ENCODE results near the gene GNAS. TPM values are rescaled to one million over a fixed set of nuclear protein-coding genes. Genes with fewer than 3 reads are reported as not detected.

Gene GNAS
- total and polyA plus RNA-seq, 4 experiments from 2014 or later, result 70.1 to 645 (median 412) TPM

GRCh38 chr20:58853466-58853865 lies 950 bp downstream of the GNAS start:
- POLR2A ChIA-PET (ENCODE audit: partially characterized antibody), result interaction anchor here (1.1 to 2.1 kb wide), 3 partner anchors 36 to 203 kb away, joined by 3 to 9 read pairs (median 3); partner anchors contain the start of gene STX16
- no peak for DNase-seq
- peaks cover 18% of the 10 kb centered on the region for H3K27me3 ChIP-seq (ENCODE audit: insufficient read depth, low read length)

GRCh38 chr20:58853976-58854637 lies 1.6 kb downstream of the GNAS start:
- POLR2A ChIA-PET (ENCODE audit: partially characterized antibody), result interaction anchor here (1.1 to 2.1 kb wide), 2 partner anchors 35 to 203 kb away, joined by 3 to 9 read pairs; partner anchors contain the start of gene STX16
- no peaks in the 10 kb centered on the region for H3K9me3 ChIP-seq (ENCODE audit: control insufficient read depth in 1 of 2, low read length in 2 of 2)
- H3K27ac Mint-ChIP-seq, result peak overlapping the region in 1 of 7 donors; percentile 42
- peaks cover 18% of the 10 kb centered on the region for H3K27me3 ChIP-seq (ENCODE audit: insufficient read depth, low read length)
- no peak overlapping the region for H3K27ac ChIP-seq (ENCODE audit: low read depth, low read length)
- peaks cover 3 to 26% (median 15%) of the 10 kb centered on the region in 4 donors for H3K4me1 Mint-ChIP-seq
- H3K4me3 ChIP-seq (ENCODE audit: low read length in 2 of 2), result no peak overlapping the region
- no peaks in the 10 kb centered on the region for H3K36me3 ChIP-seq (ENCODE audit: insufficient read depth, low read length)
- intact Hi-C loops (cut with micrococcal nuclease), result loop anchor here (5.0 kb wide), 1 partner anchor 617 kb away; no protein-coding TSS in a partner anchor
- H3K36me3 Mint-ChIP-seq, result peaks cover 0 to 2% of the 10 kb centered on the region in 2 donors
- DNase-seq, result peak in 1 of 5 donors; percentile 34
- no peaks in the 10 kb centered on the region for H3K9me3 Mint-ChIP-seq
- H3K27me3 Mint-ChIP-seq, result peaks cover 28 to 39% of the 10 kb centered on the region in 2 donors
- CTCF ChIA-PET (ENCODE audit: partially characterized antibody), result interaction anchor here (1.7 kb wide), 1 partner anchor 373 kb away, joined by 9 read pairs; no protein-coding TSS in a partner anchor
- peaks cover 16% of the 10 kb centered on the region for H3K4me1 ChIP-seq (ENCODE audit: insufficient read depth, low read length)
- H3K4me3 Mint-ChIP-seq, result peak overlapping the region in 6 of 8 donors; percentile 32 to 76 (median 60)

More at GRCh38 chr20:58853466-58853865, 950 bp downstream of the GNAS start:
- Mint-ChIP-seq H3K9me3 (no peaks in the 10 kb centered on the region), H3K36me3 (peaks cover 0 to 2% of the 10 kb centered on the region in 2 donors), H3K27me3 (peaks cover 28 to 39% of the 10 kb centered on the region in 2 donors), H3K4me1 (peaks cover 3 to 26% (median 15%) of the 10 kb centered on the region in 4 donors), H3K4me3 (no peak overlapping the region), H3K27ac (no peak overlapping the region)
- Histone ChIP-seq H3K4me1 (ENCODE audit: insufficient read depth, low read length) (peaks cover 16% of the 10 kb centered on the region), H3K9me3 (ENCODE audit: control insufficient read depth in 1 of 2, low read length in 2 of 2) (no peaks in the 10 kb centered on the region), H3K36me3 (ENCODE audit: insufficient read depth, low read length) (no peaks in the 10 kb centered on the region), H3K4me3 (ENCODE audit: low read length in 2 of 2) (no peak overlapping the region), H3K27ac (ENCODE audit: low read depth, low read length) (no peak overlapping the region)
- CTCF ChIA-PET (ENCODE audit: partially characterized antibody), result interaction anchor here (1.6 to 1.7 kb wide), 2 partner anchors 9 to 372 kb away, joined by 5 to 9 read pairs; no protein-coding TSS in a partner anchor
- intact Hi-C loops (cut with micrococcal nuclease), result loop anchor here (5.0 kb wide), 1 partner anchor 616 kb away; no protein-coding TSS in a partner anchor

- H3K4me3 ChIP-seq (ENCODE audit: low read length in 2 of 2), result no peak overlapping the region
- no peaks in the 10 kb centered on the region for H3K9me3 Mint-ChIP-seq
- intact Hi-C loops (cut with micrococcal nuclease), result loop anchor here (5.0 kb wide), 1 partner anchor 618 kb away; no protein-coding TSS in a partner anchor
- H3K36me3 Mint-ChIP-seq, result peaks cover 0 to 2% of the 10 kb centered on the region in 2 donors
- CTCF ChIA-PET (ENCODE audit: partially characterized antibody), result no interaction called here
- DNase-seq, result peak in 1 of 5 donors; percentile 37
- no peak overlapping the region for H3K27ac ChIP-seq (ENCODE audit: low read depth, low read length)
- H3K27me3 Mint-ChIP-seq, result peaks cover 26 to 34% of the 10 kb centered on the region in 2 donors
- no peaks in the 10 kb centered on the region for H3K9me3 ChIP-seq (ENCODE audit: control insufficient read depth in 1 of 2, low read length in 2 of 2)
- no peaks in the 10 kb centered on the region for H3K36me3 ChIP-seq (ENCODE audit: insufficient read depth, low read length)
- H3K4me3 Mint-ChIP-seq, result peak overlapping the region in 6 of 8 donors; percentile 21 to 74 (median 54)
- peaks cover 16% of the 10 kb centered on the region for H3K4me1 ChIP-seq (ENCODE audit: insufficient read depth, low read length)
- POLR2A ChIA-PET (ENCODE audit: partially characterized antibody), result interaction anchor here (0.5 kb wide), 1 partner anchor 204 kb away, joined by 3 read pairs; no protein-coding TSS in a partner anchor
- H3K4me1 Mint-ChIP-seq, result peaks cover 3 to 26% (median 15%) of the 10 kb centered on the region in 4 donors
- H3K27me3 ChIP-seq (ENCODE audit: insufficient read depth, low read length), result peaks cover 18% of the 10 kb centered on the region
- H3K27ac Mint-ChIP-seq, result no peak overlapping the region
Observed at GRCh38 chr20:58854638-58855471, 2.3 kb downstream of the GNAS start.

- H3K27me3 Mint-ChIP-seq, result peaks cover 21 to 38% of the 10 kb centered on the region in 2 donors
- POLR2A ChIA-PET (ENCODE audit: partially characterized antibody), result interaction anchor here (0.5 kb wide), 1 partner anchor 205 kb away, joined by 3 read pairs; no protein-coding TSS in a partner anchor
- no peak for DNase-seq
- H3K4me1 Mint-ChIP-seq, result peaks cover 3 to 23% (median 12%) of the 10 kb centered on the region in 4 donors
- no peaks in the 10 kb centered on the region for H3K9me3 Mint-ChIP-seq
- intact Hi-C loops (cut with micrococcal nuclease), result no loop called here
- H3K4me3 Mint-ChIP-seq, result peak overlapping the region in 5 of 8 donors; percentile 28 to 68 (median 48)
- H3K27ac Mint-ChIP-seq, result no peak overlapping the region
- Histone ChIP-seq H3K36me3 (ENCODE audit: insufficient read depth, low read length) (no peaks in the 10 kb centered on the region), H3K27ac (ENCODE audit: low read depth, low read length) (no peak overlapping the region), H3K4me1 (ENCODE audit: insufficient read depth, low read length) (peaks cover 16% of the 10 kb centered on the region), H3K9me3 (ENCODE audit: control insufficient read depth in 1 of 2, low read length in 2 of 2) (no peaks in the 10 kb centered on the region), H3K4me3 (ENCODE audit: low read length in 2 of 2) (no peak overlapping the region), H3K27me3 (ENCODE audit: insufficient read depth, low read length) (peaks cover 18% of the 10 kb centered on the region)
- CTCF ChIA-PET (ENCODE audit: partially characterized antibody), result no interaction called here
- H3K36me3 Mint-ChIP-seq, result peaks cover 0 to 2% of the 10 kb centered on the region in 2 donors
Observed at GRCh38 chr20:58855506-58856389, 3.2 kb downstream of the GNAS start.

- CTCF ChIA-PET (ENCODE audit: partially characterized antibody), result interaction anchor here (0.7 to 2.4 kb wide), 5 partner anchors 345 to 635 kb away, joined by 3 to 11 read pairs (median 3); no protein-coding TSS in a partner anchor
- Mint-ChIP-seq H3K4me1 (no peaks in the 10 kb centered on the region), H3K27ac (no peak overlapping the region), H3K4me3 (no peak overlapping the region), H3K27me3 (peaks cover 9 to 17% of the 10 kb centered on the region in 2 donors), H3K36me3 (no peaks in the 10 kb centered on the region), H3K9me3 (peaks cover 0 to 1% (median 0%) of the 10 kb centered on the region in 8 donors)
- POLR2A ChIA-PET (ENCODE audit: partially characterized antibody), result interaction anchor here (0.5 kb wide), 1 partner anchor 542 kb away, joined by 3 read pairs; no protein-coding TSS in a partner anchor
- Histone ChIP-seq H3K27me3 (ENCODE audit: insufficient read depth, low read length) (no peaks in the 10 kb centered on the region), H3K9me3 (ENCODE audit: control insufficient read depth in 1 of 2, low read length in 2 of 2) (no peaks in the 10 kb centered on the region), H3K4me1 (ENCODE audit: insufficient read depth, low read length) (no peaks in the 10 kb centered on the region), H3K36me3 (ENCODE audit: insufficient read depth, low read length) (no peaks in the 10 kb centered on the region), H3K27ac (ENCODE audit: low read depth, low read length) (no peak overlapping the region), H3K4me3 (ENCODE audit: low read length in 2 of 2) (no peak overlapping the region)
- intact Hi-C loops (cut with micrococcal nuclease), result no loop called here
- DNase-seq, result no peak
Observed at GRCh38 chr20:58863044-58863790, 10.7 kb downstream of the GNAS start.

GRCh38 chr20:58864346-58864745 lies 11.8 kb downstream of the GNAS start:
- H3K4me1 Mint-ChIP-seq, result no peaks in the 10 kb centered on the region
- Histone ChIP-seq H3K27me3 (ENCODE audit: insufficient read depth, low read length) (no peaks in the 10 kb centered on the region), H3K4me1 (ENCODE audit: insufficient read depth, low read length) (no peaks in the 10 kb centered on the region), H3K4me3 (ENCODE audit: low read length in 2 of 2) (no peak overlapping the region), H3K36me3 (ENCODE audit: insufficient read depth, low read length) (no peaks in the 10 kb centered on the region), H3K27ac (ENCODE audit: low read depth, low read length) (no peak overlapping the region), H3K9me3 (ENCODE audit: control insufficient read depth in 1 of 2, low read length in 2 of 2) (no peaks in the 10 kb centered on the region)
- CTCF ChIA-PET (ENCODE audit: partially characterized antibody), result interaction anchor here (1.1 to 2.4 kb wide), 2 partner anchors 343 to 632 kb away, joined by 3 to 11 read pairs; no protein-coding TSS in a partner anchor
- peaks cover 9 to 15% of the 10 kb centered on the region in 2 donors for H3K27me3 Mint-ChIP-seq
- DNase-seq, result no peak
- H3K27ac Mint-ChIP-seq, result no peak overlapping the region
- H3K9me3 Mint-ChIP-seq, result peaks cover 0 to 1% (median 0%) of the 10 kb centered on the region in 8 donors
- intact Hi-C loops (cut with micrococcal nuclease), result no loop called here
- no peak overlapping the region for H3K4me3 Mint-ChIP-seq
- H3K36me3 Mint-ChIP-seq, result no peaks in the 10 kb centered on the region
- POLR2A ChIA-PET (ENCODE audit: partially characterized antibody), result no interaction called here
